ENCODE results near the gene TNS3. TPM values are rescaled to one million over a fixed set of nuclear protein-coding genes. Genes with fewer than 3 reads are reported as not detected.

The TNS3 gene
- polyA plus RNA-seq, 3 donors = 85.9 to 94.6 (median 88.0) TPM

GRCh38 chr7:47583739-47584535 lies 2.0 kb upstream of the TNS3 start:
- no peak for DNase-seq (ENCODE audit: low read depth in 3 of 3, low spot score in 2 of 3)

DNA sequence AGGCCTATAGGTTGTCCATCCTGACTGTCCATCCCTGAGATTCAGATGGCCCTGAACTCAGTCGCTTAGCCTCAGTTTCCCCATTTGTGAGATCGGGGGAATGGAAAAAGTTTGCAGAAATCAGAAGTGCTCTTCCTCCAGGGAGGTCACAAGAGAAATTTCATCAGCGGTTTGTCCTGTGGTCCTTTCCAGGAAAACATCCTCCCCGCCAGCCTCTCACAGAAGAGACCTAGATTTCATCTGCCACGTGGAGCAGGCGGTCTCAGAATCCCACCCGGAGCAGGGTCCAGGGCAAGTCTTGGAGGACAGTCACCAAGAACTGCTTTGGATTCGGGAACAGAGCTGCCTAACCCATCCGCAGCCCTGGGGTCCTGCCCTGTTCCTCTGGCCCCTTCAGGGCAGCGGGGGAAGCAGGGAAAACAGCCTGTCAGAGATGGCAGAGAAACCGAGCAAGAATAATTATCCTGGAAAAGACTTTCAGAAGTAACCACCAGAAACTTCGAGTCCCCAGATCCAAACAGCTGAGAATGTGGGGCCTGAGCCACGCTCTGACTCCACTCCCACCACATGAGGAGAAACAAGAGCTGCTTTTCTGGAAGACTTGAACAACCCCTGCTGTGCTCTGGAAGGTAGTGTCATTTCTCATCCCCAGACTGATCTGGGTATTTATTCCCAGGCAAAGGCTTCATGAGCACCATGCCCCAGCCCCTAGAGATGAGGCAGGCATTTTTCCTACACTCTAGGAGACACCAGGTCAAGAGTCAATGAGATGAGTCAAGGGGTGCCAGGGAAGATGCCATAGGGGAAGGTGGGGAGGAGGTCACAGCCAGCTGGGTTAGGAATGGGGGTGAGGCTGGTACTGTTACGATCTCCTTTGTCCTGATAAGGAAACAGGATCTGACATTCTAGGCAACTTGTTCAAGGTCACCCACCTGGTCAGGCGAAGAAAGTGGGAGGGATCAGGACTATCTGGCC lies 1.1 kb upstream of the TNS3 start:
- DNase-seq (ENCODE audit: low read depth in 3 of 3, low spot score in 2 of 3) = no peak

DNA sequence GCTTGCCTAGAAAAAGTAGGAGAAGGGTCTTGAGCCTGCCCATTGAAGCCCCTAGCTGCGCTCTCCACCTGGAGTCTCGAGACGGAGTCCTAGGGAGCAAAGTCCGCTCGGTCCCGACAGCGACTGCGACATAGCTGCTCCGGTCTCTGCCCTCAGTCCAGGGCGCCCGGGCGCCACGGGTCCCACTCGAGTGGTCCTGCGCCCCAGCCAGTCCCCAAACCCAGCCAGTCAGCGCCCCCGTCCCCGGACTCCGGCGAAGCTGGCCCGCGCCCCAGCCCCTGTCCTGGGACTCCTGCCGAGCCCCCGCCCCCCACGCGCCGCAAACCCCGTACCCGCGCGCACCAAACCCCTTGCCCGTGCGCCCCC lies 490 bp downstream of the TNS3 start:
- no peak for DNase-seq (ENCODE audit: low read depth in 3 of 3, low spot score in 2 of 3)

GRCh38 chr7:47580811-47581331 lies 1.0 kb downstream of the TNS3 start:
- no peak for DNase-seq (ENCODE audit: low read depth in 3 of 3, low spot score in 2 of 3)

GRCh38 chr7:47580175-47580706 lies 1.7 kb downstream of the TNS3 start:
- DNase-seq (ENCODE audit: low read depth in 3 of 3, low spot score in 2 of 3) = no peak

- no peak for DNase-seq (ENCODE audit: low read depth in 3 of 3, low spot score in 2 of 3)
These were observed 2.5 kb downstream of the TNS3 start for GRCh38 chr7:47579458-47579857.

- no peak for DNase-seq (ENCODE audit: low read depth in 3 of 3, low spot score in 2 of 3)
These were observed 3.2 kb downstream of the TNS3 start for GRCh38 chr7:47578579-47579270.

- no peak for DNase-seq (ENCODE audit: low read depth in 3 of 3, low spot score in 2 of 3)
These were observed 4.5 kb downstream of the TNS3 start for GRCh38 chr7:47577321-47577919.

DNA sequence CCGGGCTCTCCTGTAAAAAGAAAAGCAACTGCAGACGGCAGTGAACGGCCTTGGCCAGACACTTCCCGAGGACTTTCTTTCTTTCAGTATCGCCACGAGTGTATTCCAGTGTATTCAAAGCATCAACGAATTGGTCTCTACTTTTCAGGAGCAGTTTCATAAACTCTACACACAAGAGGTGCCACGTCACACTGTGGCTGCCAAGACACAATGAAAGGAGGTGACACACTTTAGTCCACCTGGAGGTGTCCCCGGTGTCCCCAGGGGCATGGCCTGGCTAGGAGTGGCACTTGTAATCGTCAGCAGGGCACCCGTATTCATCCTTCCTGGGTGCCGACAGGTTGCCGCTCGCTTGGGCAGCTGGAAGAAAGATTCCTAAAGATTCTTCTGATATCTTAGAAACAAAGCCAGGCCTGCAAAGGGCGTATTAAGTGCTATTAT lies 5.0 kb downstream of the TNS3 start:
- no peak for DNase-seq (ENCODE audit: low read depth in 3 of 3, low spot score in 2 of 3)

- no peak for DNase-seq (ENCODE audit: low read depth in 3 of 3, low spot score in 2 of 3)
These were observed 5.7 kb downstream of the TNS3 start for GRCh38 chr7:47576031-47576865.

DNA sequence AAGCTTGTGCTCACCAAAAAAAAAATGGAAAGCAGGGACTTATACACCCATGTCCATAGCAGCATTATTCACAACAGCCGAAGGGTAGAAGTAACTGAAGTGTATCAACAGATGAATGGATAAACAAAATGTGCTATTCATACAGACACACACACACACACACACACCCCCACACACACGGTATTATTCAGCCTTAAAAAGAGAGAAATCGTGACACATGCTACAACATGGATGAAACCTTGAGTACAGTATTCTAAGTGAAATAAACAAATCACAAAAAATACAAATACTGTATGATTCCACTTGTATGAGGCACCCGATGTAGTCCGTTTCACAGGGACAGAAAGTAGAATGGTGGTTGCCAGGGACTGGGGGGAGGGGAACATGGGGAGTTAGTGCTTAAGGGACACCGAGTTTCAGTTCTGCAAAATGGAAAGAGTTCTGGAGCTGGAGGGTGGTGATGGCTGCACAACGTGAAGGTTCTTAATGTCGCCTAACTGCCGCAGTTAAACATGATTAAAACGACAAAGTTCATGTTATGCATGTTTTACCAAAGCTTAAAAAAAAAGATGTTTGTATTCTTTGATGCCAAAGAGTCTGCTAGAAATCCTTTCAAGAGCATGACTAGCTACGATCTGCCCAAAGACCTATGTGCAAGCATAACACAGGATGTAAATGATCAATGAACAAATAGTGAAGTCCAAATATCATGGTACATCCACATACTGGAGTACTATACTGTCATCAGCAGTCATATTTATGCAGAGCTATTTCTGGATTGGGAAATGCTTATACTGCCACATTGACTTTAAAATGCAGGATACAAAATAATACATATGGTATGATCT lies 7.2 kb downstream of the TNS3 start:
- DNase-seq (ENCODE audit: low read depth in 3 of 3, low spot score in 2 of 3) = no peak

GRCh38 chr7:47573758-47574481 lies 8.0 kb downstream of the TNS3 start:
- no peak for DNase-seq (ENCODE audit: low read depth in 3 of 3, low spot score in 2 of 3)

GRCh38 chr7:47572939-47573757 lies 8.8 kb downstream of the TNS3 start:
- no peak for DNase-seq (ENCODE audit: low read depth in 3 of 3, low spot score in 2 of 3)

DNA sequence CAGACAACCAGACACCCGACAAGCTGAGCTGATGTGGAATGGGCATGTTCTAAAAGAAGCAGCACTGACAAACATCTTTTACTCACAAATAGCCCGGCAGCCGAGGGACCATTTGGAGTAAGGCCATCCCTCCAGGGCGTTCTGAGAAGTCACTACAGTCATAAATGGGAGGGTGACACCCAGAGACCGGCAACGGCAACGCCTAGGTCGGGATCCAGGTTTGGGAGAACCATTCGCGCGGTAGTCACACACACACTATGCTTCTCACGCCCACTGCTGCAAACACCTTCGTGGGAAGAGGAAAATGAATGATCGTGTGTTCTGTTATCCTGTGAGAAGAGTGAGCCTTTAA lies 9.8 kb downstream of the TNS3 start:
- DNase-seq (ENCODE audit: low read depth in 3 of 3, low spot score in 2 of 3) = no peak

DNA sequence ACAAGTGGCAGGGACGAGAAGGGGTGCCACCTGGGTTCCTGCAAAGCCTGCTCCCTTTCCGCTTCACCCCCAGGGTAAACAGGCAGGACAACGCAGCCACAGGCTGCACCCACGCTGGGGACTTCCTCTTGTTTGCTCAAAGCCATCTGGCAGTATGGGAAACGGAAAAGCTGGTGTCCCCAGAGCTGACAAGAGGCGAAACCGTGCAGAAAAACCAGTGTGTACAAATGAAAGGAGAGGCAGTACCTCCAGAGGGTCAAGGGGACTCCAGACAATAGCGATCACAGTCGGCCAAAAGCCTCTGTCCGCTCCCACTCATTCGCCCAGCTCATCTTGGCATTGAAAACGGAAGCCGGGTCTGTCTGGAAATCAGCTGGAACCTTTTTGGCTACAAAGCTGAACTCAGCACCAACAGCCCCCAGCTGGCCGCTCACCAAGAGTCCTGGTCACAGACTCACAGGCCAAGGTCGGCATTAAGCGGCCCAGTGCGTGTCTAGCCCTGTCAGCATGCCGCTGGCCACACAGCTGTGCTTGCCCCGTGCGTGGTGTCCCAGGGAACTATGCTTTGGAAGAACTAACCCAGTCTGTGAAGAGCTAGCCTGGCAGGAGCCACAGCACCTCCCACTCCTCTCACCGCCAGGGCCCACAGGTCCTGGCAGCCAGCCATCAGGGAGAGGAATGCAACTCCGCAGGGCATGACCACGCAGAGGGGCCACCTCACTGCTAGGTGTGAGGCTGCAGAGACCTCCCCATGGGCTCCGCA lies 10.4 kb downstream of the TNS3 start:
- DNase-seq (ENCODE audit: low read depth in 3 of 3, low spot score in 2 of 3) = no peak

DNA sequence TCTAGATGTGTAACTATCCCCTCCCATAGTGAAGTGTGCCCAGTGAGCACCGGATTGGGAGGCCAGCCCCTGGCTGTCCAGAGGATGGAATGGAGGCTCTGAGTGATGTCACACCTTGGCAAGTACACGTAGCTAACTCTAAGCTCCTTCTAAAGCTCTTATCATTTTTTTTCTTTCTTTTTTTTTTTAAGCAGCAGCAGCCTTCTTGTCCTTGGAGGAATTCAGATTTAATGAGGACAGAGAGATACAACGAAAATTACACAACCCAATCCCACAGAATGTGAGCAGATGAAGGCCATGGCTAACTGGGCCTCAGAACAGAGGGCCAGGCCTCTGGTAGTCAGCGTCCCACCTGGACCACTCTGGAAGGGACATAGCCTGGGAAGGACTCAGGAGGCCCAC lies 11.3 kb downstream of the TNS3 start:
- DNase-seq (ENCODE audit: low read depth in 3 of 3, low spot score in 2 of 3) = no peak

Measured in right renal cortex interstitium (tissue), 3 donors.